GM18907 (cell line): ENCODE measurements around the gene RHD.
"Not testable (repeated sequence)": the region's sequence is repeated elsewhere in the genome, so short reads cannot be mapped to it uniquely, and the experiment has no call there.

Experiments used
- ATAC-seq: cut with Tn5 transposase; IDR thresholded peaks from one replicate; pipeline ENCODE4 v1.9.1; 2021; ENCODE audit warnings: mild to moderate bottlenecking, moderate library complexity; ENCODE audit not compliant: unreplicated experiment

RHD gene

DNA sequence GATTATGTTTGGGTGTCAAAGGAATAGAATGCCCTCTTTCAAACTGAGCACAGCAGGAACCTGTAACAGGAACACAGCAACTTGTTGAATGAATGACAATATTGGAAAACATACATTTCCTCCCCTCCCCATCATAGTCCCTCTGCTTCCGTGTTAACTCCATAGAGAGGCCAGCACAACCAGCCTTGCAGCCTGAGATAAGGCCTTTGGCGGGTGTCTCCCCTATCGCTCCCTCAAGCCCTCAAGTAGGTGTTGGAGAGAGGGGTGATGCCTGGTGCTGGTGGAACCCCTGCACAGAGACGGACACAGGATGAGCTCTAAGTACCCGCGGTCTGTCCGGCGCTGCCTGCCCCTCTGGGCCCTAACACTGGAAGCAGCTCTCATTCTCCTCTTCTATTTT lies at the start of gene RHD:
Gene RHD (plus strand): TSS at position 272 of the 400 bp plus-strand sequence. CDS start 39 bp downstream, at position 311.
- not testable (repeated sequence) for ATAC-seq

DNA sequence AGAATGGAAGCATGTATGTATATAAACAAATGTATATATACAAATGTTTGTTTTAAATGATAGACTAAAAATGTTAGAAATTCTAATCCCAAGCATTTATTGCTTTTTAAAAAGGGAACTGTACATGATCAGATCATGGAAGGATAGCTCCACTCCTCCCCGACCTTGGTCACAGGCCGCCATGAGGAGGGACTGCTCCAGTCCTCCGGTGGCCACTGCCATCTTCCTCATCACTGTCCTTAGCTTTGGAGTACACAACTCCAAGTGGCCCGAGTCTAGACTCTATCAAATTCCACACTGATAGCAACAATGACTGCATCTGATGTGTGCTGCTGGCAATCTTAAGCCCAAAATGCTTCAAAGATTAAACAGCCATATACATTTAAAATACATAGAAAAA lies 49.7 kb upstream of the RHD start:
- ATAC-seq, result no peak

DNA sequence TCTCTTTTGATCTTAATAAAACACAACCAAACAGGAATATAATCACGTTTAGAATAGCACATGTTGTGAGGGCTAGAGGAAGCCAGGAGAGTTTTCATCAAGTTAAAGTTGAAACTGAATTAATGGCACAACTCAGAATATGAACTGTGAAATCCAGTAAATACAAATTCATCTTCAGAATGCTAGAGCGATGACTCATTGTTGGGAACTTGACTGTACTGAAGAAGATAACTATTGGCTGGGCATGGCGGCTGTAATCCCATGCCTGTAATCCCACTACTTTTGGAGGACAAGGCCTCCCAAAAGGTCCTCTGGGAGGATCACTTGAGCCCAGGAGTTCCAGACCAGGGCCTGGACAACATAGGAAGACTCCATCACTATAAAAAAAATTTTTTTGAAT lies 48.8 kb upstream of the RHD start:
- ATAC-seq, result no peak

DNA sequence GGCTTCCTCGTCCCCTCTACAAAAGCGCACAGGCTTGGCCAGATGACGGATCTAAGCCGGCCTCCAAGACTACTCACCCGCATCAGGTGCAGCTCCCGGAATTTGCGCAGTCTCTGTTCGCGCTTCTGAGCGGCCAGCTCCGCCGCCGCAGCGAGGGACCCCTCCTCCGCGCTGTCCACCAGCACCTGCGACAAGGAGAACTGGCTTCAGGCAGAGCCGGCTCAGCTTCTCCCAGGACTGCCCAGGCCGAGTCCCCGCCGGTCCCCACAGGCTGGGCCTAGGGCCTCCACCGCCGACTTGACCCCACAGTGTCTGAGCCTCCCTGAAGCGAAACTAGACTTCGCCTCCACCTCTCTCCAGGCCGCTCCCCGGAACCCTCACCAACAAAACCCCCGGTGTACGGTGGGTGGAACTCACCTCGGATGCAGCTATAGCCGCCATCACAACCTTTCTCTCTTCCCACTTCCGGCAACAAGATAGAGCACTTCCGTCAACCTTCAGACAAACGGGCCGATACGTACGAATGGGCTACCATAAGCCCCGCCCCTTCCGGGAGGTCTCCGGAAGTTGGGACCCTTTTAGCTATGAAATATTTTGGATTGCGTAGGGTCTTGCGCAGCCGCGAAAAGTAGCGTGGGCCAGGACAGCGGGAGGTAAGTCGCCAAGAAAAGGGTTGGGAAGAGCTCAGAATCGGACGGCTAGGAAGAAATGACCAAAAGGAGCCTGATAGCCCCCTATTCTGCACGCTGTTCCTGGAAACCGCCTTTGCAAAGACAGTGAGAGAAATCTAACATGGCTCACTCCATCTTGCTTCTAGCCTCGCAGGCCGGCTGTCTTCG lies 40.1 kb upstream of the RHD start, which contains the start of gene SYF2:
Gene SYF2 (minus strand): TSS at position 476 of the 839 bp plus-strand sequence. CDS start 35 bp downstream, at position 441.
- peak; percentile 72 for ATAC-seq

DNA sequence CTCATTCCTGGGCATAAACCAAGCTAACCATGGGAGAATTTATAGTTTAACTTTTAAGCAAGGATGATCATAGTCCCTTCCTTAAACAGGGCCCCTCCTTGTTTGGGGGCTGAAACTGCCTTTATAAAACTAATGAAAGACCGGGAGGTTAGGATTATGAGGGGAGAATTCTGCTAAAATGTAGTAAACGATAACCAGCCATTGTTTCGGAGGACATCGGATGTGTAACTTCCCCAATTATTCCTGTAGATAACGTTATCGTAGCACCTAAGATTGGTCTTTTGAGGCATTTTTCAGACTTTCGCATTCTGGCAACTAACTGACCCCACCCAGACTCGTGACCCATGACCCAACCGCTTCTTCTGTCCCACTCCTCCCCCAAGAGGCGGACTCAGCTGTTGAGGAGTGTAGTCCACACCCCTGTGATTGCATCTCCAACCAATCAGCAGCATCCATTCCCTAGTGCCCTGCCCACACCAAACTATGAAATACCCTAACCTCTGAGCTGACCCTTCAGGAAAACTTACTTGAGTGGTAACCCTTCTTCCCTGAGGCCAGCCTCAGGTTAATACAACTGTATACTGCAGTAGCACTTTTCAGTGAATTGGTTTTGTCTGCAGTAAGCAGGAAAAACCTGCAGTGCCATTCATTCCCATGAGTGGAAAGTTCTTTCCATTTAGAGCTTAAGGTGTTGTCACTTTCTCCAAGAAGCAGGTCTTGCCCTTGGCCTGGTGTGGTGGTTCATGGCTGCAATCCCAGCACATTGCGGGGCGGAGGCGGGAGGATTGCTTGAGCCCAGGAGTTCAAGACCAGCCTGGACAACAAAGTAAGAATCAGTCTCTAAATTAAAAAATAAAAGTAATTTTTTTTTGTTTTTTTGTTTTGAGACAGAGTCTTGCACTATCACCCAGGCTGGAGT lies 39.2 kb upstream of the RHD start:
- ATAC-seq, result peak; percentile 72

DNA sequence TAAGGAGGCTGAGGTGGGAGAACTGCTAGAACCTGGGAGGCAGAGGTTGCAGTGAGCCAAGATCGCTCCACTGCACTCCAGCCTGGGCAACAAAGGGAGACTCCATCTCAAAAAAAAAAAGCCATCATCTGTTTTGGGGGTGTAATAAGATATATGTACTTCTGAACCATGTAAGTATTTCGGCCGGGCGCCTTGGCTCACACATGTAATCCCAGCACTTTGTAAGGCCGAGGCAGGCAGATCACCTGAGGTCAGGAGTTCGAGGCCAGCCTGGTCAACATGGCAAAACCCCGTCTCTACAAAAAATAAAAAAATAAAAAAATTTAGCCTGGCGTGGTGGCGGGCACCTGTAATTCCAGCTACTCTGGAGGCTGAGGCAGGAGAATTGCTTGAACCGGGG lies 36.9 kb upstream of the RHD start:
- not testable (repeated sequence) for ATAC-seq

DNA sequence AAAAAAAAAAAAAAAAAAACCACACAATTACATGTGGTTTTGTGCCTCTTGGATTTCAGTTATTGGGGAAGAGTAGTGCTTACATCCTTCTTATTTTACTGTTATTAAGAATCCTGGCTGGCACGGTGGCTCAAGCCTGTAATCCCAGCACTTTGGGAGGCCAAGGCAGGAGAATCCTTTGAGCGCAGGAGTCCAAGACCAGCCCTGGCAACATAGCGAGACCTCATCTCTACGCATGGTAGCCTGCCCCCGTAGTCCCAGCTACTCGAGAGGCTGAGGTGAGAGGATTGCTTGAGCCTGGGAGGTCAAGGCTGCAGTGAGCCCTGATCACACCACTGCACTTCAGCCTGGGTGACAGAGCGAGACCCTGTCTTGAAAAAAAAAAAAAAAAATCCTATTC lies 36.0 kb upstream of the RHD start:
- ATAC-seq, result not testable (repeated sequence)

DNA sequence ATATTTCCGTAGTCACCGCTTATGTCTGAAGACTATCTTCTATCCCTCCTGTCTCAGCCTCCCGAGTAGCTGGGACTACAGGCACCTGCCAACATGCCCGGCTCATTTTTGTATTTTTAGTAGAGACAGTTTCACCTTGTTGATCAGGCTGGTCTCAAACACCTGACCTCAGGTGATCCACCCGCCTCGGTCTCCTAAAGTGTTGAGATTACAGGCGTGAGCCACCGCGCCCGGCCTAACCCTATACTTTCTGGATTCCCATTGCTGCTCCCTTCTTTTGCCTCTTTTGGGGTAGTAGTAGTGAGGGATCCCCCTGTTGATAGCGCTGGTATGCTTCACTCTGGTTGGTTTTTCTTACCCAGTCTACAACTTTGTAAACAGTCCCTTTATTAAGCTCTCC lies 34.3 kb upstream of the RHD start:
- ATAC-seq, result no peak

DNA sequence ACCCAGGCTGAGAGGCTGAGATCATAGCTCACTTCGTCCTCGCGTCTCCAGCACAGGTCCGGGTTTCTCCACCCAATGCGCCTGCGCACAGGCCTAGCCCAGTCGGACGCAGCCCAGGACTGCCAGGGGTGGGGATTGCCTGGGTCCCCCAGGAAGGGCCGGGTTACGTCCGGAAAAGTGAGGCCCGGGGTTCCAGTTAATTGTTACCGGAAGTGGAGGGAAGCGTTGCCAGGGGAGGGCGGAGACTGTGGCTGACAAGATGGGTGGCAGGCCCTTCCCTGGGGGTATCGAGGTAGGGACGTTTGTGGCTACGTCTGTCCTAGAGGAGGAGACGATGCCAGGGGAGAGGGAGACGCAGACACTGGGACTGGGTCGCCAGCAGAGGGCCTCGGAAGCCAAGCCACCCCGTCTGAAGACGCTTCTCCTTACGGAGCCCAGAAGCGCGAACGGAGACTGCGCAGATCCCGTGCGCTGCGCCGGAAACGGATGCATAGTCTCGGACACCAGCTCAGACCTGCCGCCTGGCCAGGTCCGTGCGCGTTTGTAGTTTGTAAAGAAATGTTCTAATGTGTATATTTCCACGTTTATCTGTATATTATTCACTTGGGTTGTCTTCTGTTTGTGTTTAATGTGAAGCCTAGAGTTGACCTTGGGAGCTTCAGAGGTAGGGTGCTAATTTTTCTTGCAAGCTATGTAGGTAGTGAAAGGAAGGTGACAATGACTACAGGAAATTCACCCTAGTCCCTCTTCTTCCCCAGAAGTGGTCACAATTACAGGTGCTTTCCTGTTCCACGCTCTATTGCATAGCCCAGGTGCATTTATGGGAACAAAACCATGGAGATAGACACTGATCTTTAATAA lies 32.4 kb upstream of the RHD start:
- ATAC-seq, result peak; percentile 75

DNA sequence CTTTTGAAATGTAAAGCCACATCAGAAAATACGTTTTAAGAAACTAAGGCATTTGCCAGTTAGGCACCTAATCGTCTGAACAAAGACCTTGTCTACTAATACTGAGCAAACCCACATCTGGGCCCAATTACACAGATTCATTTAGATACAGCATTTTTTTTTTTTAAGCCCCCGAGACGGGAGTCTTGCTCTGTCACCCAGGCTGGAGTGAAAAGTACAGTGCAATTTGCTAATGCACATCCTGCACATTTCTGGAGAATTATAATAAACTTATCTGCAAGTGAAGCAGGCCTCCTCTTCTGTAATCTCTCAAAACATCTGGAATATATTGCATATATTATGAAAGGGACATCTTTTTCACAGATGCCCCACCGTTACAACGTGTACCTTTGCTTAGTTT lies 28.4 kb upstream of the RHD start:
- ATAC-seq, result no peak

DNA sequence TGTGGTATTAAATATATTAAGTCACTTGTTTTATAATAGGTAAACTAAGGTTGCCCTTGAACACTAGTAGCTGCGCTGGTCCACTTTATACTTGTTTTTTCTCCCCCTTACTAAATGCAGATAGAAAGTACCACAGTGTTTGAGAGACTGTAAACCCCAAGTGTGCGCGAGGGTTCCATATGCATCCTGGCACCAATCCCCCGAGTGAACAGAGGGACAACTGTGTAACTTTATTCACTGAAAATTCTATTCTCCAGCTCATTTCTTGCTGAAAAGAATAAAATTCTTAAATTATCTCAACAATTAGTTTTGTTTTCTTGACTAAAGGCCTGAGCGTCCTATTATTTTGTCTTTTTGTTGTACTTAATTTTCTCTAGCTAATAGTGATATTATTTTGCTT lies 26.9 kb upstream of the RHD start:
- ATAC-seq, result no peak

DNA sequence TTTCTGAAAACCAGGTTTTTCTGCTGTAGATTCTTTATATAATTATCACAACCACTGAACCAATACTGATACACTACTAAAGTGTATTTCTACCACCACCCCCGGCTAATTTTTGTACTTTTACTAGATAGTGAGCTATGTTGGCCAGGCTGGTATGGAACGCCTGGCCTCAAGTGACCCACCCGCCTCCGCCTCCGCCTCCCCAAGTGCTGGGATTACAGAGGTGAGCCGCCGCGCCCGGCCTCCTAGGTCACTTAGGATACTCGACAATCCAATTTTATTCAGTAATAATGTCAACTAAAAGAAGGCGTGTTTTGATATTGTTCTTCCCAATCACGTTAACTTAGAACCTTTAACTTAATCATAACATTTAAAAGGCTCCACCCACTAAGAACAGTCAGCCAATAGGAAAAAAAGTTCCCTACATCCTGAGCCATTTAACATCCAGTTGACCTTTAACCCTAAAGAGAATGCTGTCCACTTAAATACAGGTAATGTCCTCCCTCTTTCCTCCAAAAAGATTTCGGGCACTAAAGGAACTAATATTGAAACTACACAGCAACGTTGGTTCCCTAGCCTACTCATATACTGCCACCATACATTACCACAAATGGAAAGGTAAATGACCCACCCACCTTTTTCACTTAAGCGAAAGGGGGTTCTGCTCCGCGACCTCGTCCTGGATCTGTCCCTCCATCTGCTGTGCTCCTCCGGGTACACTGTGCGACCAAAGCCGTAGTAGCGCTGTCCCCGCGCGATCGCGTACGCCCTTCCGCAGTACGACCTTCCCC lies 26.3 kb upstream of the RHD start:
- ATAC-seq, result no peak

DNA sequence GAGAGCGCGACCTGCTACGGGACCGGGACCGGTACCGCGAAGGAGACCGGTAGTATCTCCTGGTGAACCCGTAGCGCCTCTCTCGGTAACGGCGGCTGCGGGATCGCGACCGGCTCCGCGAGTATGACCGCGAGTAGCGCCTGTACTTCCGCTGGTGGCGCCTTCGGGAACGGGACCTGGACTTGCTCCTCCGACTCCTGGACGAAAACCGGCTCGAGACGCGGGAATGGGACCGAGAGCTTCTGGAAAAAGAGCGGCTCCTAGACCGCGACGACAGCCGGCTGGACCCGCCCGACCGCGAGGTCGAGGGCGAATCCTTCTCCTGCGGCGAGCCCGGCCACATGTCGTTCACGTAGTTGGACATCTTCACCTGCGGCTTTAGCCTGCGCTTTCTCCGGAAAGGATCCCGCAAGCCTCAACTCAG lies 25.7 kb upstream of the RHD start:
- ATAC-seq, result peak; percentile 20

DNA sequence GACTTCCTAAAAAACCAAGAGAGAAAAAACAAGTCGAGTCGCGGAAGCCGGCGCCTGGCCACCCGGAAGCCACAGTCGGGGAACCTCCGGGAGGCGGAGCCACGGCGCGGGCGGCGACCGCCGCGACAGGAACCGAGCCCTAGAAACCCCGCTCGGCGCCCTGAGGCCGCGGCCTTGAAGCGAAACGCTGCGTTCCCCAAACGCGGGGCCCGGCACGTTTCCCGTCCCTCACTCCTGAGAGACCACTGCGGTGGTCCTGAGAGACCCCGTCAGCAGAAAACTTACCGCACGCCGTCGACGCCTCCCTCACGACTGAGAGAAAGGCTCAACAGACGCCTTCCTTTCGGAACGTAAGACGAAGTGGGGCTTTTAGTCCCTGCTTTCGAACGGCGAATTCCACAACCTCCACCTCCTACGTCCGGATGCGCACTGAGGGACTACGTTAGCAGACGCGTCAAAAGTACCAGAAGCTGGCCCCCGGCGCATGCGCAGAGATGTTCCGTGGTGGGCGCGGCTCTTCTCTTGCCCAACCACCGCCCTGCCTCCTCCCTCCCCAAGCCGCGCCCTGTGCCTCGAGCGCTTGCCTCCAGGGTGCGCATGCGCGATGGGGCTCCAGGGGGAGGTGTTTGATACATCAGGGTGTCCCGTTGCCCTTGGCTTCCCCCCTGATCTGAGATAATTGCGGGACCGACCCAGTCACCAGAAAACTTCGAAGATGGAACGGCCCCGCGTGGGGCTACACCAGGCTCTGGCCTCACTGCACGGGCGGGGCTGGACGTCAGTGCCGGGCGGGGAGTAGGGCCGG lies 25.1 kb upstream of the RHD start, which contains the start of gene RSRP1:
Gene RSRP1 (minus strand): TSS at position 431 of the 805 bp plus-strand sequence. CDS start 491 bp downstream, outside the sequence.
- peak; percentile 84 for ATAC-seq

DNA sequence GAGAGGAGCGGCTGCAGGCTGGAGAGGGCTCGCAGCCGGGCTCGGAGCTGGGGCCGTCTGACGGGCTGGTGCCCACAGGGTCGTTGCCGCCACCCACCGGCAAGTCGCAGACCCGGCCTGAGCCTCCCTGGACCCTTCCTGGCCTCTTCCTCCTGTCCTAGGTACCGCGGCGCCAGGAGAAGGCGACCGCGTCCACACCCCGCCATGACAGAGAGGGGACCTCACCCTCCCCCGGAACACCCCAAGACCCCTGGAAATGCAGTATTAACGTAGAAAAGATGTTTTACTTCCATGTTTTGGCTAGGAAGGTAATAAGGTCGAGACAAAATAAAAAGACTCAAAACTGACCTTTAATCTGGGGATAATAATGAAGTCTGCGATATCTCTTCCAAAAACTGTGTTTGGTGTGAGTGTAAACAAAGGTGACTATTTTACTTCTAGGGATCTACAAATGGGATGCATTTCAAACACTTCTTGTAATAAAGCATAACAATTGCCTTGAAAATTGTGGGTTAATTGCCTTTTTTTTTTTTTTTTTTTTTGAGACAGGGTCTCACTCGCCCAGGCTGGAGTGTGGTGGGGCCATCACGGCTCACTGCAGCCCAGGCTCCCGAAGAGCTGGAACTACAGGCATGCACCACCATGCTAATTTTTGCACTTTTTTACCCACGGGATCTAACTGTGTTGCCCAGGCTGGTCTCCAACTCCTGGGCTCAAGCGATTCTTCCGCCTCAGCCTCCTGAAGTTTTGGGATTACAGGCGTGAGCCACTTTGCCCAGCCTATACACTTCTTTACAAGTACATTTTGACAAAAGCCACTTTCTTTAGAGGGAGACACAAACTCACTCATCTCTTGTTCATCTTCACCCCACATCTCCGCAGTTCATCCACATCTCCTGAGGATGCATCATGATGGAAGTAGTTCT lies 24.2 kb upstream of the RHD start:
- ATAC-seq, result no peak

DNA sequence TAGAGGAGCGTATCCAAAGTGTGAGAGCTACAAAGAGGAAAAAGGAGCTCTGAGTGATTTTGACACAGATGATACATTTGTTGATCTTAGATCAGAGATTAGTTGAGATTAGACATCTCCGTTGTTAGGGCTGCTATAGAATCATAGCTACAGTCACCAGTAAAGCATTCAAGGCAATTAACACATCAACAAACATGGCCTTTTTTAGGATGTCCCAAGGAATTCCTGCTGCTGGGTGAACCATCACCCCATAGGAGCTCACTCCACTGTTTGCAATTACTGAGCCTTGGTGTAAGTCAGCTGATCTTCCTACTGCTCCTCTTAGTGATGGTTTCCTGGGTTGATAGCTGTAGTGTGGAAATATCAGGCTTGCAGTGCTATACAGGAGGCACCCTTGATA lies 18.4 kb upstream of the RHD start:
- ATAC-seq, result no peak

DNA sequence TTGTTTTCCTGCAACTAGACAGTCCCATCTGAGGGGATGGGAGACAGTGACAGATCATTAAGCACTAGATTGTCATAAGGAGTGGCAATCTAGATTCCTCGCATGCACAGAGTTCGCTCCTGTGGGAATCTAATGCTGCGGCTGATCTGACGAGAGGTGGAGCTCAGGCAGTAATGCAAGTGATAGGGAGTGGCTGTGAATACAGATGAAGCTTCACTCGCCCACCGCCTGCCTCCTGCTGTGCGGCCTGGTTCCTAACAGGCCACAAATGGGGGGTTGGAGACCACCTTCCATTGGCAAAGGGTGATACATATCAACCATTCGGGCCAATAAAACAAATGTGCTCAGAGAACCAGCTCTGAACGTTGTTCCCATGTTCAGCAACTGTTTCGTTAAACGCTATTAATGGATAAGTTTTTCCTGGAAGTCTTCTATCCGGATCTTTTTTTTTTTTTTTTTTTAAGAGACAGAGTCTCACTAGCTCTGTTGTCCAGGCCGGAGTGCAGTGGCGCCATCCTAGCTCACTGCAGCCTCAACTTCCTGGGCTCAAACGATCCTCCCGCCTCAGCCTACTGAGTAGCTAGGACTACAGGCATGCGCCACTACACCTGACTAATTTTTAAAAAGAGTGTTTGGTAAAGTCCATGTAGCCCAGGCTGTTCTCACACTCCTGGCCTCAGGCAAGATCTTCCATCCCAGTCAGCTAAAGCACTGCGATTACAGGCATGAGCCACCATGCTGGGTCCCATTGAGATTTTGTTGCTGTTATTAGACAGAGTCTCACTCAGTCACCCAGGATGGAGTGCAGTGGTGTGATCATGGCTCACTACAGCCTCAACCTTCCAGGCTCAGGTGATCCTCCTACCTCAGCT lies 16.4 kb upstream of the RHD start:
- no peak for ATAC-seq
